Measurements from ENCODE around the gene NSMCE1. TPM values are rescaled to one million over a fixed set of nuclear protein-coding genes. Genes with fewer than 3 reads are reported as not detected.
"Not testable (repeated sequence)": the region's sequence is repeated elsewhere in the genome, so short reads cannot be mapped to it uniquely, and the experiment has no call there.

NSMCE1 gene
- total RNA-seq, 4 donors from 2014 or later: 27.7 to 41.4 (median 31.5) TPM

DNA sequence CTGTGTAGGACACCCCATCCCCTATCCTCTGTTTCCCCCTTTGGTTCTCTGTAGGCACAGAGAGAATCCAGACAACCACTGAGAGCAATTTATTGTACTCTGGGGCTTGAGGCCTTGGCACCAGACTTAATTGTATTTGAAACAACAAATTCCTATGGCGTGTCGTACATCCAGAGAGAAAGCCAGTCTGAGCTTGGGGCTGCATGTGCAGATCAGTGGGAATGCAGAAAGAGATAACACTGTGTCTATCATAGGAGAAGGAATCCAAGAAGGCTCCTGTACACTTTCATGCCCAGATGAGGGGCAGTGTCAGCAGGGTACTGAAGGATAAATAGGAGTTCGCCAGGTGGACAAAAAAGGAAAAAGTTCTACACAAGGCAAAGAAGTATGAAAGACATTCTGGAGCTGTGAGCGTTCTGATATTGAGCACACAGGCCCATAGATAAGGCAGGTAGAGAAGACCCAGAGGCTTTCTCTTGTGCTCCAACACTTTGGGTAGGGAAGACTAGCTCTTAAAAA lies 23.2 kb upstream of the NSMCE1 start:
- Histone ChIP-seq H3K4me1 (no peaks in the 10 kb centered on the region), H3K27ac (no peak overlapping the region)
- 87 to 92% methylated on average over 4 of the region's 4 CpGs for WGBS, 2 donors

DNA sequence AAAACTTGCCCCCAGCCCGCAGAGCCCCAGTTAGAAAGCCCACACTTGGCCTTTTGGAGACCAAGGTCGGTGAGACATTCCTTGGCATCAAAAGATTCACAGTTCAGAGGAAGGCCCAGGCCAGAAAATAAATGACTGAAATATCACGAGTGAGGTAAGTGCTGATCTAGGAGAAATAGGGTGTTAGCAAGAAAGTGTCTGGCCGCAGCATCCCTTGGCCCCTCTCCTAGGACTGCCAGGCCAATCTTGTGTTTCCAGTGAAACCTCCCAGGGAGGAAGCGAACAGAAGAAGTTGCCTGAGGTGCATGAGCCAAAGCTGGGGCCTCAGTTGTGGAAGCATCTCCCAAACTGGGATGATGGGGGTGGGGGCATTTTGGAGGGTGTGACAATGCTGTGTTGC lies 22.5 kb upstream of the NSMCE1 start:
- Histone ChIP-seq H3K4me1 (no peaks in the 10 kb centered on the region), H3K27ac (no peak overlapping the region), H3K36me3 (no peaks in the 10 kb centered on the region), H3K27me3 (no peaks in the 10 kb centered on the region), H3K9me3 (no peaks in the 10 kb centered on the region), H3K4me3 (no peak overlapping the region)
- WGBS, 2 donors: 54 to 62% methylated on average over 5 of the region's 5 CpGs
- no peak for TF ChIP-seq POLR2A (IDR thresholded peaks at IDR 0.05)
- TF ChIP-seq, protein P1, sequence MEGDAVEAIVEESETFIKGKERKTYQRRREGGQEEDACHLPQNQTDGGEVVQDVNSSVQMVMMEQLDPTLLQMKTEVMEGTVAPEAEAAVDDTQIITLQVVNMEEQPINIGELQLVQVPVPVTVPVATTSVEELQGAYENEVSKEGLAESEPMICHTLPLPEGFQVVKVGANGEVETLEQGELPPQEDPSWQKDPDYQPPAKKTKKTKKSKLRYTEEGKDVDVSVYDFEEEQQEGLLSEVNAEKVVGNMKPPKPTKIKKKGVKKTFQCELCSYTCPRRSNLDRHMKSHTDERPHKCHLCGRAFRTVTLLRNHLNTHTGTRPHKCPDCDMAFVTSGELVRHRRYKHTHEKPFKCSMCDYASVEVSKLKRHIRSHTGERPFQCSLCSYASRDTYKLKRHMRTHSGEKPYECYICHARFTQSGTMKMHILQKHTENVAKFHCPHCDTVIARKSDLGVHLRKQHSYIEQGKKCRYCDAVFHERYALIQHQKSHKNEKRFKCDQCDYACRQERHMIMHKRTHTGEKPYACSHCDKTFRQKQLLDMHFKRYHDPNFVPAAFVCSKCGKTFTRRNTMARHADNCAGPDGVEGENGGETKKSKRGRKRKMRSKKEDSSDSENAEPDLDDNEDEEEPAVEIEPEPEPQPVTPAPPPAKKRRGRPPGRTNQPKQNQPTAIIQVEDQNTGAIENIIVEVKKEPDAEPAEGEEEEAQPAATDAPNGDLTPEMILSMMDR (IDR thresholded peaks at IDR 0.05): no peak
- TF ChIP-seq EP300 (IDR thresholded peaks at IDR 0.05): no peak
- no peak for DNase-seq (ENCODE audit: low spot score in 2 of 2)

More for the DNA sequence above, 23.2 kb upstream of the NSMCE1 start:
- Histone ChIP-seq H3K36me3 (no peaks in the 10 kb centered on the region), H3K4me3 (no peak overlapping the region), H3K27me3 (no peaks in the 10 kb centered on the region), H3K9me3 (no peaks in the 10 kb centered on the region)
- TF ChIP-seq EP300 (IDR thresholded peaks at IDR 0.05): no peak
- TF ChIP-seq, protein P1 (IDR thresholded peaks at IDR 0.05): no peak
- DNase-seq (ENCODE audit: low spot score in 2 of 2): no peak

DNA sequence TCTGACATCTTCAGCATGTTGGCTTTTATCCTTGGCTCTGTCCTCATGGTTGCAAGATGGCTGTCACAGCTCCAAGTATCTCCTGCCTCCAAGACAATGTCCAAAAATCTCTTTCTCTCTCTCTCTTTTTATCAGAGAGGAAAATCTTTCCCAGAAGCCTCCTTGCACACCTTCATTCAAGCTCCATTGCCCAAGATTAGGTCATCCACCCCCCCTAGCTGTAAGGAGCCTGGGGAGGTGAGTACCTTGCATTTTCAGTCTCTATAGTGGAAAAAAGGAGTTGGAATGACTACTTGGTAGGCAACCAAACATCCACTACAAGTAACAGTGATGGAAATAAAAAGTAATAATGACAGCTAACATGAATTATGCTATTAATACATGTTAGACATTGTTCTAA lies 22.0 kb upstream of the NSMCE1 start:
- Histone ChIP-seq H3K27ac (no peak overlapping the region), H3K4me3 (no peak overlapping the region), H3K9me3 (no peaks in the 10 kb centered on the region), H3K4me1 (no peaks in the 10 kb centered on the region), H3K27me3 (no peaks in the 10 kb centered on the region), H3K36me3 (no peaks in the 10 kb centered on the region)
- DNase-seq (ENCODE audit: low spot score in 2 of 2): no peak
- TF ChIP-seq, protein P1 (IDR thresholded peaks at IDR 0.05): no peak
- no peak for TF ChIP-seq POLR2A (IDR thresholded peaks at IDR 0.05)
- TF ChIP-seq EP300 (IDR thresholded peaks at IDR 0.05): no peak

DNA sequence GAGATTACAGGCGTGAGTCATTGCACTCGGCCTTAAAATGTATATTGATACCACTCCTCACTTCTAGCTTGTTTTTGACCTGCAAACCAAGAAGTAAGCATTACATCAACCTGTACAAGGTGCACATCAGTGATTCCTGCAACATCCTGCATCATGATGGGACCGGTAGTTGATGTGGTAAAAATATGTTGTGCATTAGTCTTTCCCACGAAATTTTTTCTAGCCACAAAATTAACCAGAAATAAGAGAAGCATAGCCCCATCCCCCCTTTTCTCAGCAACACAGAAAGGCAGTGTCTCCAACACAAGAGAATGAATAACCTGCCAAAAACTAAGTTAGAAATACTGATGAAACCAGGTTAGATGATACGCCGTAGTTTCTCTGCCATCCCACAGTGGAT lies 21.1 kb upstream of the NSMCE1 start:
- 80% methylated on average over 6 of the region's 6 CpGs for whole genome bisulfite sequencing, 2 donors
- H3K27ac ChIP-seq: no peak overlapping the region

DNA sequence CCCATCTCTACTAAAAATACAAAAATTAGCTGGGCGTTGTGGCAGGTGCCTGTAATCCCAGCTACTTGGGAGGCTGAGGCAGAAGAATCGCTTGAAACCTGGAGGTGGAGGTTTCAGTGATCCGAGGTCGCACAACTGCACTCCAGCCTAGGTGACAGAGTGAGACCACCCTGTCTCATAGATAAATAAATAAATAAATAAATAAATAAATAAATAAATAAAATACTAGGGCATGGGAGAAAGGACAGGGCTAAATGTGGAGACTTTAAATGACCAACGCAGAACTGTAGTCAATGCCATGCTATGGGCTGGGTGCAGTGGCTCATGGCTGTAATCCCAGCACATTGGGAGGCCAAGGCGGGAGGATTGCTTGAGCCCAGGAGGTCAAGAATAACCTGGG lies 19.7 kb upstream of the NSMCE1 start:
- H3K4me3 ChIP-seq; H3K36me3 ChIP-seq; H3K27me3 ChIP-seq; H3K4me1 ChIP-seq; H3K9me3 ChIP-seq; DNase-seq (ENCODE audit: low spot score in 2 of 2); H3K27ac ChIP-seq: not testable (repeated sequence)
- WGBS, 2 donors: 81 to 85% methylated on average over 6 of the region's 6 CpGs

More for the DNA sequence above, 21.1 kb upstream of the NSMCE1 start:
- no peak overlapping the region for H3K4me3 ChIP-seq
- no peaks in the 10 kb centered on the region for H3K27me3 ChIP-seq
- H3K4me1 ChIP-seq: no peaks in the 10 kb centered on the region
- no peaks in the 10 kb centered on the region for H3K9me3 ChIP-seq
- no peaks in the 10 kb centered on the region for H3K36me3 ChIP-seq
- no peak for DNase-seq (ENCODE audit: low spot score in 2 of 2)
- TF ChIP-seq, protein P1 (IDR thresholded peaks at IDR 0.05): no peak
- no peak for TF ChIP-seq EP300 (IDR thresholded peaks at IDR 0.05)
- TF ChIP-seq POLR2A (IDR thresholded peaks at IDR 0.05): no peak

DNA sequence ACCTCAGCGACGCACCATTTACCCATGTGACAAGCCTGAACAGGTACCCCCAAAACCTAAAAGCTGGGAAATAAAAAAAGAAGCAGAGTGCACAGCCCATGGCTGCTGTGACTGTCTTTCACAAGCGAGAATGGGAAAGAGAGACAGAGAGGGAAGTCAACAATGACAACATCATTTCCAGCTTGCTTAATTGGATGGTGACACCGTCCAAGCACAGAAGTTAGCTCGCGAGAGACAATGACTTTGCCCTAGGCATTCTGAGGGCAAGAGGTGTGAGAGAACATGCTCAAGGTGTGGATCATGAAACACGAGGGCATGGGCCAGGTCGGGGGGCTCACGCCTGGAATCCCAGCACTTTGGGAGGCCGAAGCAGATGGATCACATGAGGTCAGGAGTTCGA lies 19.3 kb upstream of the NSMCE1 start:
- H3K36me3 ChIP-seq: no peaks in the 10 kb centered on the region
- H3K27ac ChIP-seq: no peak overlapping the region
- no peaks in the 10 kb centered on the region for H3K9me3 ChIP-seq
- DNase-seq (ENCODE audit: low spot score in 2 of 2): no peak
- H3K4me1 ChIP-seq: no peaks in the 10 kb centered on the region
- no peak overlapping the region for H3K4me3 ChIP-seq
- TF ChIP-seq, protein P1 (IDR thresholded peaks at IDR 0.05): no peak
- TF ChIP-seq POLR2A (IDR thresholded peaks at IDR 0.05): no peak
- no peaks in the 10 kb centered on the region for H3K27me3 ChIP-seq
- WGBS, 2 donors: 89 to 91% methylated on average over 11 of the region's 11 CpGs
